Skeletal muscle tissue (tissue), 4 donors: ENCODE data around the gene VPS37C. TPM values are rescaled to one million over a fixed set of nuclear protein-coding genes. Genes with fewer than 3 reads are reported as not detected.
"Not testable (repeated sequence)": the region's sequence is repeated elsewhere in the genome, so short reads cannot be mapped to it uniquely, and the experiment has no call there.

Experiments used
- H3K27ac ChIP-seq: one replicate; pipeline ENCODE4 v1.7.0; 2013; ENCODE audit warnings: mild to moderate bottlenecking, low read depth, low read length, inconsistent platforms
- H3K27me3 ChIP-seq, 3 donors: one replicate each; pipeline ENCODE4 v1.7.0; 2013; ENCODE audit warnings: low read length in 3 of 3; ENCODE audit not compliant: control insufficient read depth in 3 of 3, insufficient read depth in 3 of 3
- H3K36me3 ChIP-seq, 3 donors: one replicate each; pipeline ENCODE4 v1.7.0; 2013; ENCODE audit warnings: low read length in 3 of 3; ENCODE audit not compliant: control insufficient read depth in 3 of 3, insufficient read depth in 3 of 3
- H3K4me1 ChIP-seq, 3 donors: one replicate each; pipeline ENCODE4 v1.7.0; 2013; ENCODE audit warnings: low read length in 3 of 3, mild to moderate bottlenecking in 3 of 3; ENCODE audit not compliant: control insufficient read depth in 3 of 3, insufficient read depth in 3 of 3
- H3K4me3 ChIP-seq, 3 donors: one replicate each; pipeline ENCODE4 v1.7.0; 2013; ENCODE audit warnings: low read length in 3 of 3
- H3K9ac ChIP-seq, 3 donors: one replicate each; pipeline ENCODE4 v1.7.0; 2013; ENCODE audit warnings: low read length in 3 of 3, mild to moderate bottlenecking in 3 of 3, moderate library complexity in 2 of 3, low read depth in 1 of 3
- H3K9me3 ChIP-seq, 3 donors: one replicate each; pipeline ENCODE4 v1.7.0; 2013; ENCODE audit warnings: low read length in 3 of 3; ENCODE audit not compliant: control insufficient read depth in 3 of 3
- total RNA-seq: library from RNA; depleted of rRNA; stranded (reverse); fragments of >200 nt; gene quantifications from one replicate; pipeline ENCODE4 v1.2.3, GENCODE V29; 2014
- donor health status: Osteomylitis.

VPS37C gene
- total RNA-seq, 1 donor from 2014 or later, result 5.7 TPM

- Histone ChIP-seq H3K4me1 (peaks cover 8 to 11% (median 9%) of the 10 kb centered on the region in 3 donors), H3K27me3 (peaks cover 0 to 13% (median 2%) of the 10 kb centered on the region in 3 donors)
- H3K27ac ChIP-seq, H3K4me3 ChIP-seq, H3K36me3 ChIP-seq, H3K9ac ChIP-seq, H3K9me3 ChIP-seq: not testable (repeated sequence)
Measured at GRCh38 chr11:61166331-61166730, 5.1 kb upstream of the VPS37C start.

- H3K36me3 ChIP-seq, H3K4me3 ChIP-seq, H3K9me3 ChIP-seq, H3K9ac ChIP-seq, H3K27ac ChIP-seq: not testable (repeated sequence)
- H3K27me3 ChIP-seq, result peaks cover 0 to 13% (median 2%) of the 10 kb centered on the region in 3 donors
- peaks cover 9 to 12% (median 10%) of the 10 kb centered on the region in 3 donors for H3K4me1 ChIP-seq
Measured at GRCh38 chr11:61165785-61166184, 4.6 kb upstream of the VPS37C start.

GRCh38 chr11:61164606-61165424 lies 3.6 kb upstream of the VPS37C start:
- Histone ChIP-seq H3K4me3 (no peak overlapping the region), H3K27me3 (peaks cover 0 to 8% (median 2%) of the 10 kb centered on the region in 3 donors), H3K4me1 (peaks cover 19 to 22% (median 19%) of the 10 kb centered on the region in 3 donors), H3K9me3 (no peaks in the 10 kb centered on the region), H3K27ac (no peak overlapping the region), H3K9ac (no peak overlapping the region), H3K36me3 (no peaks in the 10 kb centered on the region)

- Histone ChIP-seq H3K27ac (peak overlapping the region; percentile 4), H3K4me1 (peaks cover 19 to 26% (median 21%) of the 10 kb centered on the region in 3 donors)
Measured at GRCh38 chr11:61163714-61164605, 2.7 kb upstream of the VPS37C start.

GRCh38 chr11:61163021-61163420 lies 1.8 kb upstream of the VPS37C start:
- Histone ChIP-seq H3K27me3 (no peaks in the 10 kb centered on the region), H3K27ac (no peak overlapping the region), H3K4me3 (no peak overlapping the region), H3K9ac (no peak overlapping the region), H3K9me3 (no peaks in the 10 kb centered on the region), H3K4me1 (peaks cover 22 to 31% (median 25%) of the 10 kb centered on the region in 3 donors), H3K36me3 (no peaks in the 10 kb centered on the region)

More at GRCh38 chr11:61163714-61164605, 2.7 kb upstream of the VPS37C start:
- Histone ChIP-seq H3K9ac (no peak overlapping the region), H3K9me3 (no peaks in the 10 kb centered on the region), H3K36me3 (no peaks in the 10 kb centered on the region), H3K27me3 (peaks cover 0 to 4% (median 2%) of the 10 kb centered on the region in 3 donors), H3K4me3 (no peak overlapping the region)

GRCh38 chr11:61162092-61162941 lies 1.1 kb upstream of the VPS37C start:
- Histone ChIP-seq H3K4me1 (peaks cover 22 to 31% (median 25%) of the 10 kb centered on the region in 3 donors), H3K9me3 (no peaks in the 10 kb centered on the region), H3K4me3 (peak overlapping the region; percentile 85 to 94 (median 89)), H3K27me3 (no peaks in the 10 kb centered on the region), H3K9ac (peak overlapping the region; percentile 67 to 87 (median 78)), H3K27ac (peak overlapping the region; percentile 91), H3K36me3 (no peaks in the 10 kb centered on the region)

- Histone ChIP-seq H3K27me3 (no peaks in the 10 kb centered on the region), H3K9me3 (no peaks in the 10 kb centered on the region), H3K4me1 (peaks cover 22 to 31% (median 25%) of the 10 kb centered on the region in 3 donors), H3K36me3 (no peaks in the 10 kb centered on the region), H3K9ac (peak overlapping the region; percentile 63 to 87 (median 78)), H3K4me3 (peak overlapping the region; percentile 88 to 94 (median 89)), H3K27ac (peak overlapping the region; percentile 91)
Measured at GRCh38 chr11:61160487-61161189, 588 bp downstream of the VPS37C start.

- H3K9ac ChIP-seq, result peak overlapping the region; percentile 10 to 25 (median 17)
Measured at GRCh38 chr11:61158691-61159381, 2.4 kb downstream of the VPS37C start.

More at GRCh38 chr11:61158691-61159381, 2.4 kb downstream of the VPS37C start:
- H3K4me3 ChIP-seq, result peak overlapping the region in 1 of 3 donors; percentile 7
- no peaks in the 10 kb centered on the region for H3K27me3 ChIP-seq
- peaks cover 23 to 33% (median 25%) of the 10 kb centered on the region in 3 donors for H3K4me1 ChIP-seq
- H3K9me3 ChIP-seq, result no peaks in the 10 kb centered on the region
- peak overlapping the region; percentile 69 for H3K27ac ChIP-seq
- peaks cover 0 to 4% (median 0%) of the 10 kb centered on the region in 3 donors for H3K36me3 ChIP-seq
